PFSK-1 (cell line): ENCODE results near the gene NRCAM.

Experiments
- FOXP2 ChIP-seq: optimal IDR thresholded peaks from 2 replicates; pipeline ENCODE3; 2011; ENCODE audit warnings: borderline replicate concordance, control low read depth, inconsistent platforms; ENCODE audit not compliant: insufficient read depth; ENCODE audit errors: extremely low read length, extremely low read depth
- POLR2AphosphoS5 ChIP-seq: IDR thresholded peaks from 2 replicates; pipeline ENCODE4 v1.6.1; 2012; ENCODE audit warnings: low read depth, mild to moderate bottlenecking, control low read depth, low read length, moderate library complexity
- SIN3A ChIP-seq: IDR thresholded peaks from 2 replicates; pipeline ENCODE4 v1.6.1; 2012; ENCODE audit warnings: mild to moderate bottlenecking, low read length, moderate library complexity, borderline replicate concordance; ENCODE audit not compliant: insufficient read depth
- TAF1 ChIP-seq: IDR thresholded peaks from 2 replicates; pipeline ENCODE4 v1.6.1; 2012; ENCODE audit warnings: low read length, control low read depth, borderline replicate concordance; ENCODE audit not compliant: insufficient read depth
- TF ChIP-seq, protein P1 (sequence below), 2 experiments: IDR thresholded peaks; 2 replicates each; pipeline versions ENCODE4 v1.6.1 to v1.8.0; 2011 to 2012; ENCODE audit warnings: low read depth in 2 of 2, low read length in 2 of 2, control low read depth in 1 of 2, inconsistent platforms in 1 of 2, mild to moderate bottlenecking in 1 of 2, moderate library complexity in 1 of 2; ENCODE audit not compliant: insufficient read depth in 1 of 2

The NRCAM gene

DNA sequence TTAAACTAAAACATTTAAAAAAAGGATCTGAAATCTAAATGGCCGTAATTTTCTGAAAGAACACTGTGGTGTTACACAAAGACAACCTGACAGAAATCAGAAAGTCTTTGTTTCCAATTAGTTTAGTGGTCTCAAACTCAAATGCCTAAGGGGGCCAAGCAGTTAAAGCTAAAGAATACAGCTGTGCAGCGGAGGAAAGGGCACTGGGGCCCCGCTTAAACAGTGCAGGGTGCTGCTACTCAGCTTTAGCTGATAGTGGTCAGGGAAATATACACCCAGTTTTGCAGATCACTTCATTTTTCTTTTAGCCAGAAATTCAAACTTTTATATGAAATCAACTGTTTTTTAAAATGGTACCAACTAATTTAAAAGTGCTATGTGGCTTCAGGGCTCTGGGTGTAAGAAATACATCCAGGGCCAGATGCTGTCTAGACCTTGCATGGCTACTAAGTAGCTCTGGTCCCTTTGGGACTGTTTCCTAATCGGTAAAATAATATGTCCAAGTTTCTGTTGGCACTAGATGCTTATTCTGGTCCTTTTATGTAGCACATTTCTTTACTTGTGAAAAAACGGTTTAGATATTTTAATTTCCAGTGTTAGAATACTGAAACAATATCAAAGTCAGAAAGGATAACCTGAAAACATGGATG lies 164.3 kb downstream of the NRCAM start:
- no peak for TF ChIP-seq FOXP2
- no peak for TF ChIP-seq POLR2AphosphoS5
- no peak for TF ChIP-seq SIN3A
- TF ChIP-seq, protein P1, sequence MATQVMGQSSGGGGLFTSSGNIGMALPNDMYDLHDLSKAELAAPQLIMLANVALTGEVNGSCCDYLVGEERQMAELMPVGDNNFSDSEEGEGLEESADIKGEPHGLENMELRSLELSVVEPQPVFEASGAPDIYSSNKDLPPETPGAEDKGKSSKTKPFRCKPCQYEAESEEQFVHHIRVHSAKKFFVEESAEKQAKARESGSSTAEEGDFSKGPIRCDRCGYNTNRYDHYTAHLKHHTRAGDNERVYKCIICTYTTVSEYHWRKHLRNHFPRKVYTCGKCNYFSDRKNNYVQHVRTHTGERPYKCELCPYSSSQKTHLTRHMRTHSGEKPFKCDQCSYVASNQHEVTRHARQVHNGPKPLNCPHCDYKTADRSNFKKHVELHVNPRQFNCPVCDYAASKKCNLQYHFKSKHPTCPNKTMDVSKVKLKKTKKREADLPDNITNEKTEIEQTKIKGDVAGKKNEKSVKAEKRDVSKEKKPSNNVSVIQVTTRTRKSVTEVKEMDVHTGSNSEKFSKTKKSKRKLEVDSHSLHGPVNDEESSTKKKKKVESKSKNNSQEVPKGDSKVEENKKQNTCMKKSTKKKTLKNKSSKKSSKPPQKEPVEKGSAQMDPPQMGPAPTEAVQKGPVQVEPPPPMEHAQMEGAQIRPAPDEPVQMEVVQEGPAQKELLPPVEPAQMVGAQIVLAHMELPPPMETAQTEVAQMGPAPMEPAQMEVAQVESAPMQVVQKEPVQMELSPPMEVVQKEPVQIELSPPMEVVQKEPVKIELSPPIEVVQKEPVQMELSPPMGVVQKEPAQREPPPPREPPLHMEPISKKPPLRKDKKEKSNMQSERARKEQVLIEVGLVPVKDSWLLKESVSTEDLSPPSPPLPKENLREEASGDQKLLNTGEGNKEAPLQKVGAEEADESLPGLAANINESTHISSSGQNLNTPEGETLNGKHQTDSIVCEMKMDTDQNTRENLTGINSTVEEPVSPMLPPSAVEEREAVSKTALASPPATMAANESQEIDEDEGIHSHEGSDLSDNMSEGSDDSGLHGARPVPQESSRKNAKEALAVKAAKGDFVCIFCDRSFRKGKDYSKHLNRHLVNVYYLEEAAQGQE (IDR thresholded peaks at IDR 0.05; ENCODE audit: insufficient read depth in 1 of 2, low read depth in 2 of 2, low read length in 2 of 2): no peak
- TF ChIP-seq TAF1: no peak

DNA sequence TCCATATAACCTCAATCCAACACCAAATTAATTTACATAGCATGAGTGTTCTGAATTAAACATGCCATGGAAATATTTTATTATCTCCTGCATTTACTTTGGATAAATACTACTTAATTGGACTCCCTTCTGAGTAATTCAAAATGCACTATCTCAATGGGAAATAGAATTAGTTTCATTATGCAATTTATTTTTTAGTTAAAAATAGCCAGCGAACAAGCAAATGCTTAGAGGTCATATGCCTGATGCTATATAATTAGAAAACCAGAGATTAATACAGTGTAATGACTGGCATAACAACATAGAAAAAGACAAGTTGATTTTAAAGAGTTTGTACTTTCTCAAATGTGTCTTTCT lies 165.1 kb downstream of the NRCAM start:
- TF ChIP-seq, protein P1 (IDR thresholded peaks at IDR 0.05; ENCODE audit: insufficient read depth in 1 of 2, low read depth in 2 of 2, low read length in 2 of 2): no peak
- TF ChIP-seq TAF1: no peak
- no peak for TF ChIP-seq SIN3A
- TF ChIP-seq FOXP2: no peak
- no peak for TF ChIP-seq POLR2AphosphoS5

DNA sequence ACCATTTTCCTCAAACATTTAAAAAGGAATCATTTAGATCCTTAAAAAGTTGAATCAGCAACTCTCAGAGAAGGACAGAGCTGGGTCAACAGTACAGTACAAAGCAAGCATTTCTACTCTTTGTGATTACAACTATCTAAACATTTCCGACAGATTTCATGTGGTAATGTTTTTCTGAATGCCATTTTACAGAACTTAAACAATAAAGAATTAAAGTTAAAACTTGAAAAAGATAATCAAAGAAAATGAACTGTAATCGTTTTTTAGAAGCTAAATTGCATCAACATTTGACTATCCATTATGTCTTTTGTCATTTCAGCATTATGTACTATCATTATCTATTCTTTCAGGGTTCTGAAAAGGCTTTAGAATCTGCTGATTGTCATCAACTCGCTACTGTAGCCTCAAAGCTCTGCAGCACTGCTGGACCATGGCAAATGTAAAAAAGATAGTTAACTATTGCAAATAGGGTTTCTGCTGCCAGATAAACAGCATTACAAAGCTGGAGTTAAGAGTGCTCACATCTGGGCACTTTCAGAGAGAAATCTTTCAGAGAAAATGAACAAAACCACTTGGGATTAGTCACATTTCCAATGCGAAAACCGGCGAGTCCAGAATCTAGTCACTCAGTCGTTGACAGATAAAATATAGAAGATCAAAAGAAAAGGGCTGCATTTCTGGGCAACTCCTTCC lies 165.6 kb downstream of the NRCAM start:
- no peak for TF ChIP-seq TAF1
- no peak for TF ChIP-seq POLR2AphosphoS5
- no peak for TF ChIP-seq SIN3A
- no peak for TF ChIP-seq FOXP2
- TF ChIP-seq, protein P1 (IDR thresholded peaks at IDR 0.05; ENCODE audit: insufficient read depth in 1 of 2, low read depth in 2 of 2, low read length in 2 of 2): no peak

DNA sequence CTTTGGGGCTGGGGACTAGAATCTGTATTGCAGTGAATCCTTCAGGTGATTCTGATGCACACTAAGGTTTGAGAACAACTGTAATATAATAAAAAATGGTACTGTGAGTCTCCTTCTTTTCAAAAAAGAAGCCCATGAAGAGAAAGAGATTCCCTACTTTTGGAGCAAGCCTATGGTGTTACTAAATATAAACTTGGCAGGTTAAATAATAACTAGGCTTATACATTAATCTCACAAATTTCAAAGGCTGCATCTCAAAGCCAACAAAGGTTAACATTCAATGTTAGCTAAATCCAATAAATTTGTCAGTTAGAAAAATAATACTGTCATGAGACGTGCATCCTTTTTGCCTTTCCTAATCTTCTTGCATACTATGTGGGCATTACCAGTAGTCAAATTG lies 166.4 kb downstream of the NRCAM start:
- TF ChIP-seq POLR2AphosphoS5 (no peak), TAF1 (no peak), FOXP2 (no peak), SIN3A (no peak)
- TF ChIP-seq, protein P1 (IDR thresholded peaks at IDR 0.05; ENCODE audit: insufficient read depth in 1 of 2, low read depth in 2 of 2, low read length in 2 of 2): no peak

DNA sequence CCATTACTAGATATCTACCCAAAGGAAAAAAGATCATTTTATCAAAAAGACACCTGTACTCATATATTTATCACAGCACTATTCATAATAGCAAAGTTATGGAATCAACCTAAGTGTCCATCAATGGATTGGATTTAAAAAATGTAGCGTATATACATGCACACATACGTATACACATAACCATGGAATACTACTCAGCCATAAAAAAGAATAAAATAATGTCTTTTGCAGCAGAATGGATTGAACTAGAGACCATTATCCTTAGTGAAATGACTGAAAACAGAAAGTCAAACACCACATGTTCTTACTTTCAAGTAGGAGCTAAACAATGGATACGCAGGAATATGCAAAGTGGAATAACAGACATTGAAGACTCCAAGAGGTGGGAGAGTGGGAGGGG lies 168.4 kb downstream of the NRCAM start:
- TF ChIP-seq TAF1 (no peak), FOXP2 (no peak), SIN3A (no peak), POLR2AphosphoS5 (no peak)
- TF ChIP-seq, protein P1 (IDR thresholded peaks at IDR 0.05; ENCODE audit: insufficient read depth in 1 of 2, low read depth in 2 of 2, low read length in 2 of 2): no peak
